Astrocyte (in vitro differentiated cells and primary cell): Measurements from ENCODE around the gene CYTIP. TPM values are rescaled to one million over a fixed set of nuclear protein-coding genes. Genes with fewer than 3 reads are reported as not detected.

ENCODE experiments used
- DNase-seq: peaks from one replicate; pipeline ENCODE4 v3.0.0-alpha.2; 2010; ENCODE audit warnings: low read depth
- FAIRE-seq: peaks from 2 replicates; lab custom pipeline; 2011; peaks lifted over from hg19 to GRCh38; lab: Jason Lieb, UNC
- H2AFZ ChIP-seq: 2 replicates; pipeline ENCODE4 v1.6.0; 2012; ENCODE audit warnings: low read depth, low read length, inconsistent platforms
- H3K27ac ChIP-seq: 2 replicates; pipeline ENCODE4 v1.5.1; 2011; ENCODE audit warnings: low read depth, low read length, inconsistent platforms
- H3K27me3 ChIP-seq: 2 replicates; pipeline ENCODE4 v1.6.0; 2011; ENCODE audit warnings: low read length, inconsistent platforms; ENCODE audit not compliant: insufficient read depth
- H3K36me3 ChIP-seq: 2 replicates; pipeline ENCODE4 v1.5.1; 2011; ENCODE audit warnings: low read length, inconsistent platforms; ENCODE audit not compliant: insufficient read depth
- H3K4me1 ChIP-seq: 2 replicates; pipeline ENCODE4 v1.5.1; 2011; ENCODE audit warnings: low read length, inconsistent platforms; ENCODE audit not compliant: insufficient read depth
- H3K4me2 ChIP-seq: 2 replicates; pipeline ENCODE4 v1.6.0; 2012; ENCODE audit warnings: low read length, inconsistent platforms
- H3K4me3 ChIP-seq: 2 replicates; pipeline ENCODE4 v1.5.1; 2011; ENCODE audit warnings: low read depth, mild to moderate bottlenecking, low read length, inconsistent platforms; ENCODE audit not compliant: insufficient read depth
- H3K79me2 ChIP-seq: 2 replicates; pipeline ENCODE4 v1.6.0; 2012; ENCODE audit warnings: mild to moderate bottlenecking, low read length, inconsistent platforms; ENCODE audit not compliant: insufficient read depth
- H3K9ac ChIP-seq: 2 replicates; pipeline ENCODE4 v1.6.0; 2012; ENCODE audit warnings: mild to moderate bottlenecking, low read length, inconsistent platforms
- H3K9me3 ChIP-seq: 2 replicates; pipeline ENCODE4 v1.5.1; 2012; ENCODE audit warnings: low read depth, mild to moderate bottlenecking, low read length, inconsistent platforms; ENCODE audit not compliant: insufficient read depth
- H4K20me1 ChIP-seq: 2 replicates; pipeline ENCODE4 v1.6.0; 2012; ENCODE audit warnings: low read length, inconsistent platforms; ENCODE audit not compliant: insufficient read depth
- H3K27ac Mint-ChIP-seq: one replicate; pipeline ENCODE4 v1.8.0; 2021; ENCODE audit warnings: mild to moderate bottlenecking, mixed read lengths; ENCODE audit not compliant: unreplicated experiment
- H3K27me3 Mint-ChIP-seq: one replicate; pipeline ENCODE4 v1.8.0; 2021; ENCODE audit warnings: low read depth, mixed read lengths; ENCODE audit not compliant: unreplicated experiment
- H3K36me3 Mint-ChIP-seq: one replicate; pipeline ENCODE4 v1.8.0; 2021; ENCODE audit warnings: low read depth, mixed read lengths; ENCODE audit not compliant: unreplicated experiment
- H3K4me1 Mint-ChIP-seq: one replicate; pipeline ENCODE4 v1.8.0; 2021; ENCODE audit warnings: low read depth, mixed read lengths; ENCODE audit not compliant: unreplicated experiment
- H3K4me3 Mint-ChIP-seq: one replicate; pipeline ENCODE4 v1.8.0; 2021; ENCODE audit warnings: mild to moderate bottlenecking, moderate library complexity, mixed read lengths; ENCODE audit not compliant: unreplicated experiment
- H3K9me3 Mint-ChIP-seq: one replicate; pipeline ENCODE4 v1.8.0; 2021; ENCODE audit warnings: mild to moderate bottlenecking, mixed read lengths; ENCODE audit not compliant: unreplicated experiment
- CTCF ChIP-seq: IDR thresholded peaks from 2 replicates; pipeline ENCODE4 v1.5.1; 2011; ENCODE audit warnings: low read depth, mild to moderate bottlenecking, inconsistent platforms, low read length, moderate library complexity; ENCODE audit not compliant: insufficient read depth
- EZH2 ChIP-seq: IDR thresholded peaks from 2 replicates; pipeline ENCODE4 v1.6.1; 2012; ENCODE audit warnings: mild to moderate bottlenecking, low read length, inconsistent platforms; ENCODE audit not compliant: insufficient read depth
- total RNA-seq: library from RNA; stranded (reverse); gene quantifications from 2 replicates; pipeline ENCODE4 v1.2.1, GENCODE V29; 2021

The CYTIP gene
- total RNA-seq, 1 donor from 2014 or later = 0.16 TPM

GRCh38 chr2:157447031-157447430 is 3.1 kb upstream of the CYTIP start:
- H3K36me3 Mint-ChIP-seq = no peaks in the 10 kb centered on the region
- H3K4me1 Mint-ChIP-seq = peaks cover 3% of the 10 kb centered on the region
- no peak for DNase-seq
- H3K4me3 ChIP-seq = no peak overlapping the region
- H3K9ac ChIP-seq = no peak overlapping the region
- no peak overlapping the region for H3K27ac Mint-ChIP-seq
- no peaks in the 10 kb centered on the region for H3K27me3 Mint-ChIP-seq
- TF ChIP-seq CTCF = no peak
- TF ChIP-seq EZH2 = no peak
- H3K4me2 ChIP-seq = no peak overlapping the region
- H3K9me3 Mint-ChIP-seq = no peaks in the 10 kb centered on the region
- no peaks in the 10 kb centered on the region for H3K36me3 ChIP-seq
- no peak overlapping the region for H2AFZ ChIP-seq
- H3K79me2 ChIP-seq = no peaks in the 10 kb centered on the region
- no peaks in the 10 kb centered on the region for H3K9me3 ChIP-seq
- FAIRE-seq = no peak
- H3K4me1 ChIP-seq = no peaks in the 10 kb centered on the region
- H3K27ac ChIP-seq = no peak overlapping the region
- H3K27me3 ChIP-seq = no peaks in the 10 kb centered on the region
- H3K4me3 Mint-ChIP-seq = no peak overlapping the region
- no peaks in the 10 kb centered on the region for H4K20me1 ChIP-seq

GRCh38 chr2:157444641-157445040 is 752 bp upstream of the CYTIP start:
- Histone ChIP-seq H3K79me2 (no peaks in the 10 kb centered on the region), H3K9ac (no peak overlapping the region), H3K4me2 (no peak overlapping the region), H3K36me3 (no peaks in the 10 kb centered on the region), H2AFZ (no peak overlapping the region), H3K4me3 (no peak overlapping the region), H4K20me1 (no peaks in the 10 kb centered on the region), H3K27me3 (no peaks in the 10 kb centered on the region), H3K27ac (no peak overlapping the region), H3K4me1 (no peaks in the 10 kb centered on the region), H3K9me3 (no peaks in the 10 kb centered on the region)
- DNase-seq (no peak), FAIRE-seq (no peak)
- Mint-ChIP-seq H3K4me1 (peaks cover 3% of the 10 kb centered on the region), H3K27ac (no peak overlapping the region), H3K9me3 (no peaks in the 10 kb centered on the region), H3K36me3 (no peaks in the 10 kb centered on the region), H3K4me3 (no peak overlapping the region), H3K27me3 (no peaks in the 10 kb centered on the region)
- TF ChIP-seq CTCF (no peak), EZH2 (no peak)

- no peak overlapping the region for H3K4me3 ChIP-seq
- TF ChIP-seq CTCF = no peak
- H3K79me2 ChIP-seq = no peaks in the 10 kb centered on the region
- peaks cover 3% of the 10 kb centered on the region for H3K4me1 Mint-ChIP-seq
- H3K36me3 Mint-ChIP-seq = no peaks in the 10 kb centered on the region
- no peaks in the 10 kb centered on the region for H3K9me3 Mint-ChIP-seq
- no peaks in the 10 kb centered on the region for H4K20me1 ChIP-seq
- DNase-seq (no peak), FAIRE-seq (no peak)
- no peak overlapping the region for H3K27ac Mint-ChIP-seq
- no peaks in the 10 kb centered on the region for H3K9me3 ChIP-seq
- H3K27ac ChIP-seq = no peak overlapping the region
- no peaks in the 10 kb centered on the region for H3K36me3 ChIP-seq
- no peak overlapping the region for H2AFZ ChIP-seq
- no peak overlapping the region for H3K4me3 Mint-ChIP-seq
- H3K4me1 ChIP-seq = no peaks in the 10 kb centered on the region
- H3K9ac ChIP-seq = no peak overlapping the region
- H3K4me2 ChIP-seq = no peak overlapping the region
- no peaks in the 10 kb centered on the region for H3K27me3 Mint-ChIP-seq
- no peaks in the 10 kb centered on the region for H3K27me3 ChIP-seq
These were observed 799 bp downstream of the CYTIP start for GRCh38 chr2:157443090-157443489.
